Lung (tissue), 12 donors: ENCODE results near the gene RBPJL. TPM values are rescaled to one million over a fixed set of nuclear protein-coding genes. Genes with fewer than 3 reads are reported as not detected.
"Not testable (repeated sequence)": the region's sequence is repeated elsewhere in the genome, so short reads cannot be mapped to it uniquely, and the experiment has no call there.

Experiments
- ATAC-seq: fragments of 200-7000 bp; cut with Tn5 transposase; one replicate; pipeline ENCODE4 v1.9.1; 2020; ENCODE audit warnings: moderate number of reproducible peaks; ENCODE audit not compliant: insufficient read depth, low FRiP score
- DNase-seq, 3 donors: peaks; one replicate each; pipeline ENCODE4 v3.0.0-alpha.2; 2013 to 2017
- H3K27ac ChIP-seq, 2 donors: one replicate each; pipeline ENCODE4 v1.5.1; 2013; ENCODE audit warnings: mild to moderate bottlenecking in 2 of 2, moderate library complexity in 2 of 2, control low read depth in 1 of 2, inconsistent platforms in 1 of 2, low read depth in 1 of 2, low read length in 1 of 2
- H3K27me3 ChIP-seq, 3 donors: one replicate each; pipeline ENCODE4 v1.5.1; 2013; ENCODE audit warnings: low read length in 2 of 3; ENCODE audit not compliant: control insufficient read depth in 3 of 3, insufficient read depth in 3 of 3
- H3K36me3 ChIP-seq, 4 donors: one replicate each; pipeline ENCODE4 v1.5.1; 2013; ENCODE audit warnings: low read length in 4 of 4, mild to moderate bottlenecking in 1 of 4, moderate library complexity in 1 of 4; ENCODE audit not compliant: control insufficient read depth in 4 of 4, insufficient read depth in 4 of 4
- H3K4me1 ChIP-seq, 5 donors: one replicate each; pipeline ENCODE4 v1.5.1; 2013; ENCODE audit warnings: low read length in 5 of 5, mild to moderate bottlenecking in 2 of 5, moderate library complexity in 1 of 5; ENCODE audit not compliant: control insufficient read depth in 5 of 5, insufficient read depth in 5 of 5
- H3K4me3 ChIP-seq: one replicate; pipeline ENCODE4 v1.5.1; 2013; ENCODE audit warnings: mild to moderate bottlenecking, control low read depth, moderate library complexity
- H3K9ac ChIP-seq, 2 donors: one replicate each; pipeline ENCODE4 v1.5.1; 2013; ENCODE audit warnings: low read length in 2 of 2, control low read depth in 1 of 2; ENCODE audit not compliant: insufficient read depth in 1 of 2
- H3K9me3 ChIP-seq, 4 donors: one replicate each; pipeline ENCODE4 v1.5.1; 2013; ENCODE audit warnings: low read length in 3 of 4, mild to moderate bottlenecking in 1 of 4, moderate library complexity in 1 of 4; ENCODE audit not compliant: control insufficient read depth in 4 of 4, insufficient read depth in 3 of 4
- CTCF ChIP-seq: IDR thresholded peaks from 2 replicates; pipeline ENCODE4 v1.5.1; 2012; ENCODE audit warnings: mild to moderate bottlenecking; ENCODE audit errors: control extremely low read depth, extremely low read depth
- WGBS, 2 donors: extraction: QIAGEN DNeasy Blood & Tissue Kit; methylation state at CpG; one replicate each; pipeline ENCODE4 v1.1.7; 2013; 5-methylcytosine and 5-hydroxymethylcytosine counted together
- polyA plus RNA-seq, 2 donors: library from polyadenylated mRNA; stranded (reverse); fragments of 200-250 nt; gene quantifications; one replicate each; pipeline ENCODE4 v1.2.1, GENCODE V29; 2013
- total RNA-seq, 2 donors: library from RNA; depleted of rRNA in 1 of 2; stranded (reverse); fragments of >200 nt in 1 of 2; gene quantifications; one replicate each; pipeline ENCODE4 v1.2.1, GENCODE V29; 2014 to 2021
- donor health status: control.
- donor health status: control.
- donor health status: Bipolar disorder and iron deficiency.
- donor health status: healthy.
- donor health status: DM: yes; HTN: yes; CAD: no.

RBPJL gene
- total and polyA plus RNA-seq, 4 donors = 0.12 TPM; not detected in 3

GRCh38 chr20:45350217-45350616, 43.6 kb downstream of the RBPJL start:
- Histone ChIP-seq H3K9ac (no peak overlapping the region), H3K9me3 (no peaks in the 10 kb centered on the region), H3K4me1 (peaks cover 0 to 11% (median 3%) of the 10 kb centered on the region in 5 donors), H3K36me3 (no peaks in the 10 kb centered on the region), H3K4me3 (no peak overlapping the region), H3K27me3 (no peaks in the 10 kb centered on the region), H3K27ac (no peak overlapping the region)
- TF ChIP-seq CTCF = no peak
- WGBS, 2 donors = 18 to 41% methylated on average over 1 of the region's 1 CpG
- DNase-seq (no peak), ATAC-seq (no peak)

GRCh38 chr20:45350795-45351194, 44.2 kb downstream of the RBPJL start:
- 90 to 91% methylated on average over 10 of the region's 10 CpGs for WGBS, 2 donors
- not testable (repeated sequence) for H3K9ac ChIP-seq, H3K27ac ChIP-seq, ATAC-seq, H3K27me3 ChIP-seq, H3K4me3 ChIP-seq, H3K9me3 ChIP-seq, H3K36me3 ChIP-seq, DNase-seq
- H3K4me1 ChIP-seq = peaks cover 0 to 11% (median 5%) of the 10 kb centered on the region in 5 donors

GRCh38 chr20:45352729-45353128, 46.1 kb downstream of the RBPJL start:
- 93 to 97% methylated on average over 3 of the region's 3 CpGs for WGBS, 2 donors
- H3K4me1 ChIP-seq = peaks cover 0 to 12% (median under 1%) of the 10 kb centered on the region in 5 donors
- H3K9me3 ChIP-seq = no peaks in the 10 kb centered on the region
- H3K36me3 ChIP-seq = no peaks in the 10 kb centered on the region
- H3K27ac ChIP-seq = no peak overlapping the region
- H3K4me3 ChIP-seq = no peak overlapping the region
- no peak for ATAC-seq
- no peak overlapping the region for H3K9ac ChIP-seq
- TF ChIP-seq CTCF = no peak
- no peak for DNase-seq
- H3K27me3 ChIP-seq = no peaks in the 10 kb centered on the region

GRCh38 chr20:45353746-45354145, 47.1 kb downstream of the RBPJL start:
- no peak overlapping the region for H3K4me3 ChIP-seq
- no peak overlapping the region for H3K9ac ChIP-seq
- ATAC-seq = no peak
- peaks cover 0 to 12% (median 7%) of the 10 kb centered on the region in 5 donors for H3K4me1 ChIP-seq
- WGBS, 2 donors = 93 to 96% methylated on average over 1 of the region's 1 CpG
- no peaks in the 10 kb centered on the region for H3K36me3 ChIP-seq
- no peak for TF ChIP-seq CTCF
- no peaks in the 10 kb centered on the region for H3K9me3 ChIP-seq
- H3K27ac ChIP-seq = peak overlapping the region in 1 of 2 donors; percentile 83
- H3K27me3 ChIP-seq = no peaks in the 10 kb centered on the region
- no peak for DNase-seq
